Omental fat pad (tissue), 4 donors: ENCODE measurements around the gene SAPCD1. TPM values are rescaled to one million over a fixed set of nuclear protein-coding genes. Genes with fewer than 3 reads are reported as not detected.

ENCODE experiments used
- ATAC-seq: fragments of 150-250 bp; one replicate; pipeline ENCODE4 v1.9.1; 2016; ENCODE audit warnings: mild to moderate bottlenecking, moderate library complexity; ENCODE audit not compliant: low FRiP score
- DNase-seq: peaks from one replicate; pipeline ENCODE4 v3.0.0-alpha.2; 2019; ENCODE audit warnings: low spot score
- CTCF ChIP-seq, 3 donors: fragments of 450-650 bp; IDR thresholded peaks; one replicate each; pipeline ENCODE4 v1.5.1; 2016 to 2017; ENCODE audit warnings: antibody characterized with exemption in 3 of 3, mild to moderate bottlenecking in 3 of 3, moderate library complexity in 2 of 3
- total RNA-seq, 4 donors: library from RNA; depleted of rRNA; stranded (reverse); fragments of >200 nt; gene quantifications; one replicate each; pipeline ENCODE4 v1.1.0, GENCODE V29; 2016

SAPCD1 gene
- total RNA-seq, 4 donors from 2014 or later, result not detected

- TF ChIP-seq CTCF (IDR thresholded peaks at IDR 0.05), result no peak
- no peak for ATAC-seq
- DNase-seq, result no peak
These were observed 15.2 kb downstream of the SAPCD1 start for GRCh38 chr6:31777667-31778050.

- DNase-seq, result no peak
These were observed 15.7 kb downstream of the SAPCD1 start for GRCh38 chr6:31778193-31778592.

GRCh38 chr6:31778999-31779885, 16.8 kb downstream of the SAPCD1 start:
- TF ChIP-seq CTCF (IDR thresholded peaks at IDR 0.05), result no peak
- DNase-seq, result no peak

More at GRCh38 chr6:31778193-31778592, 15.7 kb downstream of the SAPCD1 start:
- TF ChIP-seq CTCF (IDR thresholded peaks at IDR 0.05), result no peak
- ATAC-seq, result no peak

GRCh38 chr6:31779908-31780307, 17.5 kb downstream of the SAPCD1 start:
- DNase-seq, result no peak
- no peak for TF ChIP-seq CTCF (IDR thresholded peaks at IDR 0.05)
- ATAC-seq, result no peak

More at GRCh38 chr6:31778999-31779885, 16.8 kb downstream of the SAPCD1 start:
- no peak for ATAC-seq

- TF ChIP-seq CTCF (IDR thresholded peaks at IDR 0.05), result no peak
- ATAC-seq, result no peak
- no peak for DNase-seq
These were observed 18.2 kb downstream of the SAPCD1 start for GRCh38 chr6:31780507-31781243.

GRCh38 chr6:31781244-31782125, 19.0 kb downstream of the SAPCD1 start:
- TF ChIP-seq CTCF (IDR thresholded peaks at IDR 0.05), result no peak
- no peak for DNase-seq
- ATAC-seq, result no peak
